IPS-18a (cell line): ENCODE measurements around the gene GCNT4.
A peak's percentile ranks its signal among the peaks of the same experiment; 100 is the strongest.

Experiments
- H3K27ac ChIP-seq: one replicate; pipeline ENCODE4 v1.5.1; 2013; ENCODE audit warnings: low read length
- H3K27me3 ChIP-seq: one replicate; pipeline ENCODE4 v1.6.1; 2013; ENCODE audit warnings: mild to moderate bottlenecking, low read length; ENCODE audit not compliant: control insufficient read depth, insufficient read depth
- H3K36me3 ChIP-seq: one replicate; pipeline ENCODE4 v1.6.1; 2013; ENCODE audit warnings: low read depth, low read length; ENCODE audit not compliant: control insufficient read depth
- H3K4me1 ChIP-seq: one replicate; pipeline ENCODE4 v1.6.1; 2013; ENCODE audit warnings: low read depth, low read length; ENCODE audit not compliant: control insufficient read depth
- H3K4me3 ChIP-seq: one replicate; pipeline ENCODE4 v1.5.1; 2013; ENCODE audit warnings: low read length
- H3K9ac ChIP-seq: one replicate; pipeline ENCODE4 v1.6.1; 2013; ENCODE audit warnings: mild to moderate bottlenecking, low read length, moderate library complexity
- H3K9me3 ChIP-seq: one replicate; pipeline ENCODE4 v1.6.1; 2013; ENCODE audit warnings: low read depth, low read length; ENCODE audit not compliant: control insufficient read depth

The GCNT4 gene

DNA sequence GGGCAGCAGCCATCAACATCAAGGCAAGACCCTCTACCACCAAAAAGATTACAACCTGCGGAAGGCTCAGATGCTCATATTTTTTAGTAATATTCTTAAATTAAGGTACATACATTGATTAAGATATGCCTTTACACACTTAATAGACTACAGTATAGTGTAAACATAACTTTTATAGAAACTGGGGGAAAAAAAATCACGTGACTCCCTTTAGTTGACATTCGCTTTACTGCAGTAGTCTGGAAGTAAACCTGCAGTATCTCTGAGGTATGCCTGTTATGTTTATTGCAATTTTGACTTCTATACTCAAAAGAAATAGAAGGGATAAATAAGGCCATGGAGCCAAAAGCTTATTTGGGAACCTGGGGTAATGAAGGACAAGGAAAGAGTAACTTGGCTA, 15.1 kb upstream of the GCNT4 start:
- Histone ChIP-seq H3K27me3 (no peaks in the 10 kb centered on the region), H3K27ac (no peak overlapping the region), H3K4me1 (no peaks in the 10 kb centered on the region), H3K4me3 (no peak overlapping the region), H3K36me3 (no peaks in the 10 kb centered on the region), H3K9ac (no peak overlapping the region), H3K9me3 (no peaks in the 10 kb centered on the region)

- Histone ChIP-seq H3K27ac (no peak overlapping the region), H3K36me3 (no peaks in the 10 kb centered on the region), H3K27me3 (no peaks in the 10 kb centered on the region), H3K9me3 (no peaks in the 10 kb centered on the region), H3K4me1 (no peaks in the 10 kb centered on the region), H3K9ac (no peak overlapping the region), H3K4me3 (no peak overlapping the region)
Observed at GRCh38 chr5:75062925-75063531, 10.7 kb upstream of the GCNT4 start.

GRCh38 chr5:75059912-75060545, 7.7 kb upstream of the GCNT4 start:
- Histone ChIP-seq H3K9ac (no peak overlapping the region), H3K36me3 (no peaks in the 10 kb centered on the region), H3K27ac (no peak overlapping the region), H3K9me3 (no peaks in the 10 kb centered on the region), H3K4me1 (peaks cover 15% of the 10 kb centered on the region), H3K27me3 (peaks cover under 1% of the 10 kb centered on the region), H3K4me3 (no peak overlapping the region)

GRCh38 chr5:75058986-75059535, 6.7 kb upstream of the GCNT4 start:
- Histone ChIP-seq H3K36me3 (no peaks in the 10 kb centered on the region), H3K9me3 (no peaks in the 10 kb centered on the region), H3K4me3 (no peak overlapping the region), H3K27me3 (peaks cover 10% of the 10 kb centered on the region), H3K27ac (no peak overlapping the region), H3K4me1 (peaks cover 23% of the 10 kb centered on the region), H3K9ac (no peak overlapping the region)

DNA sequence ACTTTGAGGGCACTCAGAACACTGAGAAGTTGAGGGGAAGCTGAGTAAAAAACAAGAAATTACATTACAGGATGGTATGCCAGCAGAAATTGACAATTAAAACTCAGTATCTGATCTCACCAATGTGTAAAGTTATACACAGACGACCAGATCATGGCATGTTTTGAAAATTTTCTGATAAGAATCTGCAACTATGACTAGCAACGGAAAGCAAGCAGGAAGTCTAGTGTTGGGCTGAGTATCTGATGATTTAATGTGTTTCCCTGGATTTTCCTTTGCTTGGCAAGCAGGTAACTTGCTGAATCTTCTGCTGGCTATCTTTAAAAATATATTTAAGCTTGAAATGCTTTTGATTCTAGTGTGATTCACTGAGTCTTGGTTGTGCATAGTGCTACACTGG, 5.2 kb upstream of the GCNT4 start:
- peaks cover 23% of the 10 kb centered on the region for H3K4me1 ChIP-seq
- no peak overlapping the region for H3K9ac ChIP-seq

GRCh38 chr5:75055727-75056144, 3.4 kb upstream of the GCNT4 start:
- no peaks in the 10 kb centered on the region for H3K9me3 ChIP-seq
- peak overlapping the region; percentile 24 for H3K9ac ChIP-seq
- H3K27me3 ChIP-seq, result peaks cover 40% of the 10 kb centered on the region
- no peaks in the 10 kb centered on the region for H3K36me3 ChIP-seq
- H3K4me3 ChIP-seq, result peak overlapping the region; percentile 1
- H3K27ac ChIP-seq, result peak overlapping the region; percentile 52
- H3K4me1 ChIP-seq, result peaks cover 34% of the 10 kb centered on the region

More for the DNA sequence above, 5.2 kb upstream of the GCNT4 start:
- Histone ChIP-seq H3K9me3 (no peaks in the 10 kb centered on the region), H3K27me3 (peaks cover 21% of the 10 kb centered on the region), H3K27ac (no peak overlapping the region), H3K4me3 (no peak overlapping the region), H3K36me3 (no peaks in the 10 kb centered on the region)

DNA sequence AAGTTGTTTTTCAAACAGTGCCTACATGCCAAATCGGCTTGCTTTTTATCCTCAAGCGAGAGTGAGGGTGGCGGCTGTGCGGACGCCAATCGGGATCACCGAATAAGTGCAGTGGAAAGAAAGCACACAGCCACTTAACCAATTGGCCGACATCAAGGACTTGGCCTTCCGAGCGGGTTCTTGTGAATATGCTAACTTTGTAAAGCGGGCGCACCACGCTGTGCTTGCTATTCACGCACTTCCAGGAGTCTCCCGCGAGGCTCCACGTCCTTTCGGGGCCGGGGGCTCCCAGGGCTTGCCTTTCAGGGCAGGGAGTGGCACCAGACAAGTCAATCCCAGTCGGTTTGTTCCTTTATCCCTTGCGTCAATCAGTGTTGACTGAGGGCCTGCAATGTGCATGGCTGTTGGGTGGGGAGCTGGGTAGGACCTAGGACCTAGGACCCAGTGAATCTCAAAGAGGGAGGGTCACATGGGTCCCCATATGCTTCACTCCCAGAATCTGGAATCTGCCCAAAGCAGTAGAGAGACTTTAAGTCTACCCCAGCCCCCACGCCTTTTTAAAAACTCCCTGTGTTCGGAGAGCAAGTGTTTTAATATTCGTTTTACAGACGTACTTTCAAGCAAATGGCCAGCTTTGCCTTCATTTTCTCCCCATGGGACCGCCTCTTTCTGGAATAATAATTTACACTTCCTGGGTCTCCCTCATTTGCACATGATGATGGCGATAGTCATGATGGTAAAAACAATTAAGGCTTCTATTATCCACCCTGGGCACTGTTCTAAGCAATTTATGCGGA, 2.0 kb upstream of the GCNT4 start:
- Histone ChIP-seq H3K4me1 (peaks cover 39% of the 10 kb centered on the region), H3K4me3 (peak overlapping the region; percentile 64), H3K9me3 (no peaks in the 10 kb centered on the region), H3K9ac (peak overlapping the region; percentile 44), H3K36me3 (no peaks in the 10 kb centered on the region), H3K27ac (no peak overlapping the region), H3K27me3 (peaks cover 43% of the 10 kb centered on the region)

DNA sequence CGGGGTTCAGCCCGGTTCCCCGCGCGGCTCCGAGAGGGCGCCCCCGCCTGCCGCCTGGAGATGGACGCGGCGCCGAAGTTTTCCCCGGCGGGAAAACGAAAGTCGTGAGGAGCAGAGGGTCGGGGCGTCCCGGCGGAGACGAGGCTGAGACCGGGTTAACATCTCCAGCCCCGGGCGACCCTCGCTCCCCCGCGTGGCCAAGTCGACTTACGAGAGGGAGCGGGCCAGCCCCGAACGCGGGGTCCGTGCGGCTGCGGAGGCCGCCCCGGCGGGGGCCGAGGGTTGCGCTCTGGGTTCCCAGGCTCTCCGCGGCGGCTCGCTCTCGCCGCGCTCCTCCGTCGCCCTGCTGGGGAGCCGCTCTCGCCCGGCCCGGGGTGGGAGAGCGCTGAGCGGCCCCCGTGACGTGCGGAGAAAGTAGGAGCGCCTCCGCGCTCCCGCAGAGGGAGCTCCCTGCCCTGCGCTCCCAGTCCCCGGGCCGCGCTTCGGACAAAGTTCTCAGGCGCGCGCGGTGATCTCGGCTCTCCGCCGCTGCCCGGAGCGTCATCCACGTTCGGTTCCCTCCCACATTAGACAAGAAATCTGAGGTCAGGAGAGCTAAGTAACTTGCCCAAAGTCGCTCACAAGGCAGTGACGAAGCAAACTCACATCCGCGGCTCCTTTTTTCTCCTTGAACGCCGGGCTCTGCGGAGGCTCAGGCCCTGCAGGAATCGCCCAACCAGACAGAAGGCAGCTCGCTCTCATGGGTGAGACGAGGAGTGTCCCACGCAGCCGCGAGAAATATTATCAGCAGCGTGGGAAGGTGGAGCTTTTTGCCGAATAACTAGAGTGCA, 1.2 kb upstream of the GCNT4 start:
- peaks cover 39% of the 10 kb centered on the region for H3K4me1 ChIP-seq
- no peaks in the 10 kb centered on the region for H3K9me3 ChIP-seq
- H3K9ac ChIP-seq, result peak overlapping the region; percentile 44
- no peaks in the 10 kb centered on the region for H3K36me3 ChIP-seq
- no peak overlapping the region for H3K27ac ChIP-seq
- H3K4me3 ChIP-seq, result peak overlapping the region; percentile 64
- peaks cover 43% of the 10 kb centered on the region for H3K27me3 ChIP-seq

GRCh38 chr5:75053054-75053303, 621 bp upstream of the GCNT4 start:
- Histone ChIP-seq H3K27ac (no peak overlapping the region), H3K9me3 (no peaks in the 10 kb centered on the region), H3K36me3 (no peaks in the 10 kb centered on the region), H3K4me1 (peaks cover 39% of the 10 kb centered on the region), H3K9ac (peak overlapping the region; percentile 26), H3K27me3 (peaks cover 43% of the 10 kb centered on the region), H3K4me3 (peak overlapping the region; percentile 64)

DNA sequence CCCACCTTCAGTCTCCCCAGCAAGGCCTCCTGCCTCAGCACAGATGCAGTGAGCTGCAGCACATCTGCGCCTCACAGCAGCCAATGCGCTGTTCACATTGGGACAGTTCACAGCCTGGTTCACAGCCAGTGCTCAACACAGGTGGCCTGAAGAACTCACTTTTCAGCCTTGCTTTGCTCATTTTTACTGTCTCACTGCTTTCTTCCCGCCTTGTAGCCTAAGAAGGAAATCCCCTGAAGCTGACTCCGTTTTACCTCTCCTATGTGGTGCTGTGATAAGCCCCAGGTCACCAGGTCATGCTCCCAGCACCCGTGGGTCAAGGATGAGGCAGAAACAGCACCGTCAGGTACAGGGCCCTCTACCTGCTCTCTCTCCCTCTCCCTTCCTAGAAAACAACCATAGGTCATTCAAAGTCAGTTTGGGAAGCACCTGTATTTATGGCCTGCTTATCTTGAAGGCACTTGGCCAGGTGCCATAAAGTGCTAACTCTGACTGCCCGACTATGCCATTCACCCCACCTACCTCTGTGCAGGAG, 1.1 kb downstream of the GCNT4 start:
- Histone ChIP-seq H3K9ac (no peak overlapping the region), H3K4me3 (peak overlapping the region; percentile 64)

GRCh38 chr5:75050415-75050814, 1.9 kb downstream of the GCNT4 start:
- no peak overlapping the region for H3K27ac ChIP-seq
- H3K36me3 ChIP-seq, result no peaks in the 10 kb centered on the region
- peaks cover 43% of the 10 kb centered on the region for H3K27me3 ChIP-seq
- peaks cover 28% of the 10 kb centered on the region for H3K4me1 ChIP-seq
- no peaks in the 10 kb centered on the region for H3K9me3 ChIP-seq
- H3K4me3 ChIP-seq, result no peak overlapping the region
- H3K9ac ChIP-seq, result no peak overlapping the region

More for the DNA sequence above, 1.1 kb downstream of the GCNT4 start:
- H3K27ac ChIP-seq, result no peak overlapping the region
- H3K27me3 ChIP-seq, result peaks cover 43% of the 10 kb centered on the region
- peaks cover 36% of the 10 kb centered on the region for H3K4me1 ChIP-seq
- no peaks in the 10 kb centered on the region for H3K36me3 ChIP-seq
- no peaks in the 10 kb centered on the region for H3K9me3 ChIP-seq
